Measurements from ENCODE around the gene BAHCC1.

Gene BAHCC1

DNA sequence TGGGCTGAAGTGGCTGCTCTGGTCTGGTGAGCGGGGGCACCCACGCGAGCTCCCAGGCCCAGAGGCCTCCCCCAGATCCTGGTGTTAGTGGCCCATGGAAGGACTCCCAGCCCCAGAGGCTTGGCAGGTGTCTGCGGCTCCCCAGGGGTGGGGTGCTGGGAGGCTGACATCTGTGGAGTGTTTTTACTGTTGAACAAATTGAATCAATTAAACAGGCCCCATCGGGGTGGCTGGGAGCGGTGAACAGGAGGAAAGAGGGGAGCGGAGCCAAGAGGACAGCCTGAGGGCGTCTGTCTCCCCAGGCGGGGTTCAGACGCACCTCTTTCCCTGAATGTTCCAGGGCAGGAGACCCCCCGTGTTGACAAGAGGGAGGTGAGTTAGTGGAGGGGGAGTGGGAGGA is 87.4 kb downstream of the BAHCC1 start:
- no peak for DNase-seq

DNA sequence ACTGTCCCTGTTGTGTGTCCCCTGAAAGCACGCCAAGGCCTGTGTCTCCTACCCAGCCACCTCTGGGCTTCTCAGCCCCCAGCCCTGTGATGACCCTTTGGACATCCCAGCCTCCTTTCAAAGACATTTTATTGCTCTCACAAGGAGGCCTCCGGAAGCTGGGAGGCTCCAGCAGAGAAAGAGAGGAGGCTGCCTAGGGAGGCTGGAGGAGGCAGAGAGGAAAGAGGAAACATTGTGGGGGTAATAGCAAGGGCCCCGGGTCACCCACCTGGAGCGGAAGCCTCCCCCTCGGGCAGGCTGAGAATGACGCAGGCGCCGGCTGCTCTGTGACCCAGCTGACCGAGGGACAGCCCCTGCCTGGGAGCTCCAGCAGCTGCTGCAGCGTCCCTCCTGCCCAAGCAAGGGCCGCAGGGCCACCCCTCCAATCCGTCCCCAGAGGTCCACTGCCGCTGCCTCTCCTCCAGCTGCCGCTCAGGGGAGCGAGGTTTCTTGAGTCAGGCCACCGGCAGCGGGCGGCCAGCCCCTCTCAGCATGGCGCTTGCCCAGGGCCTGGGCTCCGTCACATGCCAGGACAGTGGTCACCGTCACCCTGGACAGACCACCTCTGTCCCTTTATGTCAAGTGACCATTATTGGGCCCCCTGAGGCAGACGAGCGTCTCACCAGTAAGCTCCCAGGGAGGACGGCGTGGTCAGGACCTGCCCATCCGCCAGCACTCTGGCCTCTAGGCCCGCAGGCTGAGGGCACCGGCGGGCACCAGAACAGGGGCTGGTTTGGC is 88.0 kb downstream of the BAHCC1 start:
- no peak for DNase-seq

DNA sequence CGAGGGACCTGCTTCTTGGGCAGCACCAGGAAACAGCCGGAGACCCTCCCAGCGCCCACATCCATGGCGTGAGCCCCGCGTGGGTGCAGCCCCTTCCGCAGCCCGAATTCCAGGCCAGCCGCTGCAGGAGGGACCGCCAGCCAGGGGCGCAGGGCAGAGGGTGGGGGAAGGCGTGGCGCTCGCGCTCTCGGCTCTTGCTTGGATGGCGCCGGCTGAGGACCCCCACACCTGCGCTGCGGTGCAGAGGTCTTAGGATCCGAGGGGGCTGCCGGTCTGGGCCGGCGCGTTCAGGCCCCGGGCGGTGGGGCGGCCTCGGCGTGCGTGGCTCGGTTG is 88.6 kb downstream of the BAHCC1 start:
- no peak for DNase-seq

DNA sequence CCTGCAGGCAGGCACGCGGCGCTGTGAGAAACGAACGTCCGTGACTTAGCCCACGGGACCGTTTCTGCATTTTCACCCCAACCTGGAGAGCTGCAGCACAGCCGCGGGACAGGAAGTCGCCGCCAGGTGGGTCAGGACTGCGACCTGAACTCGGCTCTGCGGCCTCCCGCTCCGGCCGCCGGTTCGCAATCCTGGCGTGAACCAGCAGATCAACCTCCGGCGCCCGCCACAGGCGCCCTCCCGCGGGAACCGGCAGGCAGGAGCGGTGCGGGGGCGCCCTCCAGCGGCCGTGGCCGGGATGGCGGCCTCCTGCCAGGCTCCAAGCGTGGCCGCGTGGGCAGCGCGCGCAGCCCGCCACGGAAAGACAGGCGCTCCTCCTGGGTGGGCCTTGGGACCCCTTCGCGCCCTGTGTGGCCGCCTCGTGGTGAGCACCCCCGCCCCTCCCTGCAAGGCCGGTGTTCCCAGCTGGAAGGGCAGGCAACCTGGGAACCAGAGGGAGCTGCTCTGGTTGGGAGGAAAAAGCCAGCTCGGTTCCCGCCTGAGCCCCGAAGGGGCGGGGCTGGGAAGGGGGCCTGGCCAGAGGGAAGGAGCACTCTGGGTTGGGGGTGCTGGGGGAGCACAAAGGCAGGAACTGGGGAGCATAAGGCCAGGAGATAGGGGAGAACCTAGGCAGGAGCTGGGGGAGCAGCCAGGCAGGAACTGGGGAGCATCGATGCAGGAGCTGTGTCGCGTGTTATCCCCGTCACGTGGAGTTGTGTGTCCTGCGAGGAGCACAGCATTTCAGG is 89.1 kb downstream of the BAHCC1 start:
- DNase-seq, result peak; percentile 68

DNA sequence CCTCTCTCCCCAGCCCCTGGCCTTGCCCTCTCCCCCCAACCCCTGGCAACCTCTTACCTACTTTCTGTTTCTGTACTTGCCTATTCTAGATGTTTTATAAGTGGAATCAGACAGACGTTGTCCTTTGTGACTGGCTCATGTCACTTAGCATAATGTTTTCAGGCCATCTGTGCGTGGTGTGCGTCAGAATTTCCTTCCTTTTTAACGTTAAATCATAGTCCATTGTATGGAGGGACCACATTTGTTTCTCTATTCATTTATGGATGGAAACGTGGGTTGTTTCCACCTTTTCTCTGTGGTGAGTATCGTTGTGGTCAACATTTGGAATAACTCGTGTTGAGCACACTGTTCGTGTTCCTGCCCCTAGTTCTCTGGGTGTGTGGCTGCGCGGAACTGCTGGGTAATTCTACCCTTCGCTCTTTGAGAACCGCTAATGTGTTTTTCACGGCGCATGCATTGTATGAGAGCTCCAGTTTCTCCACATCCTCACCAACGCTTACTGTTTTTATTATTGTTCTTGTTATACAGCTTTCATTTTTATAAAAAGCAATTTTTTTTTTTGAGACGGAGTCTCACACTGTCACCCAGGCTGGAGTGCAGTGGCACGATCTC is 91.0 kb downstream of the BAHCC1 start:
- DNase-seq, result no peak

DNA sequence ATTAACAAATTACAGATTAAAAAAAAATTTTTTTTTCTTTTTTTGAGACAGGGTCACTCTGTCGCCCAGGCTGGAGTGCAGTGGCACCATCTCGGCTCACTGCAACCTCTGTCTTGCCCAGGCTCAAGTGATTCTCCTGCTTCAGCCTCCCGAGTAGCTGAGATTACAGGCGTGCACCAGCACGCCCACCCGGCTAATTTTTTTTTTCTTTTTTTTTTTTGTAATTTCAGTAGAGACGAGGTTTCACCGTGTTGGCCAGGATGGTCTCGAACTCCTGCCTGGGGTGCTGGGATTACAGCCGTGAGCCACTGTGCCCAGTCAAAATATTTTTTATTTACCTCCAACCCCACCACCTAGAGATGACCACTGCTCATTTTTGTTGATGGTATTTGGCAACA is 91.8 kb downstream of the BAHCC1 start:
- no peak for DNase-seq

DNA sequence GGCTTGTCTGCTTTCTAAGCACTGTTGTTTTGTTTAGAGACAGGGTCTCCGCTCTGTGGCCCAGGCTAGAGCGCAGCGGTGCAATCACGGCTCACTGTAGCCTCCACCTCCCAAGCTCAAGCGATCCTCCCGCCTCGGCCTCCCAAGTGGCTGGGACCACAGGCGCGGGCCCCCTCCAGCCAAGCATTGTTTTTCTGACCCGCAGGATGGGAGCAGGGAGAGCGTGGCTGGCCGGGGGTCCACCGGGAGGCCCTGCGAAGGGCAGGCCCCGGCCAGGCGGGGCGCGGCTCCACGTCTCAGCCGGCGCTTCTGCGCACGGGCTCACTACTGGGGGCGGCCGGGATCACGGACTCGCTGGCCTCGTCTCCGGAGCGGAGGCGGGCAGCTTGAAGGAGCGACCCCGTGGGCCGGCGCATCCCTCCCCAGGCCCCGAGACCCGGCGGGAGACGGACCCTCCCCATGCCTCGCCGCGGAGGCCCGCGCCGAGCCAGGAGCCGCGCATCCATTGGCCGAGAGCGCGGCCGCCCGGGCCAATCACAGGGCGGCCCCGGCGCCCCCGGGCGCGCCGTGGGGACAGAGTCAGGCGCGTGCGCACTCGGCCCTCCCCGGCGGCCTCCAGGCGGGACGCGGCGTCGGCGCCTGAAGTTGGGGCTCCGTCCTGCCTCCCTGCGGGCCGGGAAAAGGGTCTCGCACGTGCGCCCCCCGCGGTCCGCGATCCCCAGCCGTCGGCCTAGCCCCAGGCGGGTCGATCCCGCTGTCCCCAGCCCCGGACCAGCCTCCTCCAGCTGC is 92.4 kb downstream of the BAHCC1 start:
- peak; percentile 65 for DNase-seq

DNA sequence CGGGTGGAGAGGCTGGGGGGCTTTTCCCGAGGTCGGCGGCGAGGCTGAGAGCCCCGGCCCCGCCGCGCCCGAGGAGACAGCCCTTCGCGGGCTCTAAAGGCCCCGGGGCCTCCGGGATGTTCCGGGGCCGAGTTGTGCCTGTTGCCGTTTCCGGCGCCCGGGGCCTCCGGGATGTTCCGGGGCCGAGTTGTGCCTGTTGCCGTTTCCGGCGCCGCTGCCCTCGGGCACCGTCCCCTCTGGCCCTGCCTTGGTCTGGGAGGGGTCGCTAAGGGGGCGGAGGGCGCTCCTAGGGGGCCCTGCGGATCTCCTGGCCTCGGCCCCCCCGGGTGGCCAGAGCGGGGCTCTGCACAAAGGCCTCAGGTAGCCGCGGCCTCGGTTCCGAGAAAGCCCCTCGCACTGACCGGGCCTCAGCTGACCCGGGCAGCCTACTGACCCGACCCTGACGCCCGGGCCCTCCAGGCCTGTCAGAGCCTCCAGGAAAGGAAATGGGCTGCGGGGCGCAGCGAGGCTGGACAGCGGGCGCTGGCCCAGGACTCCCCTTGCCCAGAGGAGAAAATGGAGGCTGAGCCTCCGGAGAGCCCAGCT is 93.1 kb downstream of the BAHCC1 start:
- no peak for DNase-seq

DNA sequence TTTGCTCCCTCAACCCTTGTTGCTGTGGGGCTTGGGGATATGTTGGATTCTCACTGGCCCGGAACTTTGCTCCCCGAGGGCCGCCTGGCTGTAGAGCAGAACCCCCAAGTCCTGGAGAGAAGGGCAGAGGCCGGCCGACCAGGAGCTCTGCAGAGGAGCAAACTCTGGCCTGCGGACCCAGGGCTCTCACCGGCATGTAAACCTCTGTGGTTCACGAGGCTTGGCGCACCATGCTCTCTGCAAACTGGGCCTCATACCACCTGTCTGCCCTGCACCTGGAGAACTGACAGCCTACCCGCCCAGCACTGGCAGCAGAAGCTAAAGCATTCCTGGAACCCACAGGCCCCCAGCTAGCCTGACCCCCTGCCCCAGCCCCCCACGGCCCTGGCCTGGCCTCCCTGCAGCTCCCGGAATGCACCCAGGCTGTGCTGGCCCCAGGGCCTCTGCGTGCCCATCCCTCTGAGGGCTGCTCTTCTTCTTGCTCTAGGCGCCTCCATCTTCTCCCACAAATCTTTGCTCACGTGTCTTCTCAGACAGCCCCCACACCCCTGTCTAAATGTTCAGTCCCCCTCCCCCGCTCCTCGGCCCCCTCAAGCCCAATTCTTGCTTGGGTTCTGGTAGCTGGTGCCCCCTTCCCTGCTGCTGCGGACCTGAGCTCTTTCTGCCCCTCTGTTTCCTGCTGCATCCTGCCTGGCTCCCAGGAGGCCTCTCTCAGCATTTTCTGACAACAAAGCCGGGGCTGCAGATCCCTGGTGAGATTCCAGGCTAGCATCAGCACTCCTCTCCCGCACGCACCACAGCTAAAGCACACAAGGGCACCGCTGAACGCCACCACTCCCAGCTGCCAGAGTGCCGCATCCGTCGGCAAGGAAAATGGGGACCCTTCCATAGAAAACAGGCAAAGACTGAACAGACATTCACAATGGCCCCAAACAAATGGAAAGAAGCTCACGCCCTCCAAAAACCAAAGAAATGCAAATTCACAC is 94.0 kb downstream of the BAHCC1 start:
- DNase-seq, result no peak

DNA sequence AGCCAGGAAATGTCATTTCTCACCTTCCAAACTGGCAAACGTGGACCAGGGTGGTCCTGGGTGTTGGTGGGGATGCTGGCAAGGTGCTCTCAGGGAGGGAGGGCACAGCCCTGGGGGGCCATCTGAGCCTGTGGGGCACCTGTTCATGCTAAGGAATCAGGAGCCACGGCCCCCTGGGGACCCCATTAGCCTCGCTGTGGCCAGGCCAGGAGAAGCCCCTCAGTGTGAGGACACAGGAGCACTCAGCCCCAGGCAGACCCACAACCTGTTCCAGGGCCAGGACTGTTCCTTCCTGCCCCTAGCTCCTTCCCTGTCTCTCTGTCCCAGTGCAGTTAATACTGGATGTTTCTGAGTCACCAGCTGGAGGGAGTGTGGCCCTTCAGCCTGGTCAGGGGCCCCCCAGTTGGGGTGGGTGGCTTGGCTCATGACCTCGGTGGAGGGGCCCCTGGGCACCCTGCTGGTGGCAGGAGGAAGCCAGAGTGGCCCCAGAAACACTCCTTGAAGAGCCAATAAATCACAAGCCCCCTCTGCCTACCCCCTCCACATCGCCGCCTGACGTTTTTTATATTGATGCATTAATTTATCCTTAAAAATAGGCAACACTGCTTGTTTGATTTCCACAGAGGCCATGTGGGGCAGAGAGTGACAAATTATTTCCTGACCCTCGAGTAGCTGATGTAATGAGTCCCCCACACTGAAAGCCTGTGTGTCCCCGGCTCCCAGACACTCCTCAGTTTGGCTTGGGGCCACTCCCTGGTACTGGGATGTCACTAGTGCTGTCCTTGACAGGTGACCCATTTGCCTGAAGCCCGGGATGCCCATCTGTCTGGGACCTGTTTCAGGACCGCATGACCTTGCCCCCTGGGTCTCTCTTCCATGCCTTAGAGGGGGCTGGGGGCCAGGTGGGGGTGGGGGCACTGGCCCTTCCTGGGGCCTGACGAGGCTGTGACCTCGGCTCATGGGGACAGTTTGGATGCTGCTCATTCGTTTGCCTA is 95.0 kb downstream of the BAHCC1 start:
- no peak for DNase-seq

DNA sequence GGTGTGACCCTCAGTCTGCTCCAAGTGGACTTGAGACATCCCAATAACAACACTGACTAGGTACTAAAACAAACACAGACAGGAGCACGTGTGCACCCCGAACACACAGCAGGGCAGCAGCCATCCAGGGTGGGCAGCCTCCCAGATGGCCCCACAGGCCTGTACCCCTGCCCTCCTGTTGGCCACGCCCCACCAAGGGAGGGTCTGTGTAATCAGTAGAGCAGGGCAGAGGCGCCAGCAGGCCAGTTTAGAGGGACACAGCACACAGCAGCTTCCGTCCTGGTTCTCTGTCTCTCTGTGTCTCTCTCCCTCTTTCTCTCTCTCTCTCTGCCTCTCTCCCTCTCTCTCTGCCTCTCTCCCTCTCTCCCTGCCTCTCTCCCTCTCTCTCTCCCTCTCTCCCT is 95.9 kb downstream of the BAHCC1 start:
- DNase-seq, result no peak

DNA sequence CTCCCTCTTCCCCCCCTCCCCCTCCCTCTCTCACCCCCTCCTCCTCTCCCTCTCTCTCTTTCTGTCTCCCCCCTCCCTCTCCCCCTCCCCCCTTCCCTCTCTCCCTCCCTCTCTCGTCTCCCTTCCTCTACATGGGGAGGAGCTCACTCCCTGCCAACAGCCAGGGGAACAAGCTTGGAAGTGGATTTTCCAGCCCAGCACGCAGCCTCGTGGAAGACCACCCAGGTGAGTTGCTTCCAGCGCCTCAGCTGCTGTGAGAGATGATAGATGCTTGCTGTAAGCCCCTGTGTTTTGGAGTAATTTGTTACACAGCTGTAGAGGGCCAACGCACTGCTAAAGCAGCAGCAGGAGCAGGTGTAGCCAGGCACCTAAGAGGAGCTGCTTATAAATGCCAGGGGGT is 96.5 kb downstream of the BAHCC1 start:
- DNase-seq, result no peak

DNA sequence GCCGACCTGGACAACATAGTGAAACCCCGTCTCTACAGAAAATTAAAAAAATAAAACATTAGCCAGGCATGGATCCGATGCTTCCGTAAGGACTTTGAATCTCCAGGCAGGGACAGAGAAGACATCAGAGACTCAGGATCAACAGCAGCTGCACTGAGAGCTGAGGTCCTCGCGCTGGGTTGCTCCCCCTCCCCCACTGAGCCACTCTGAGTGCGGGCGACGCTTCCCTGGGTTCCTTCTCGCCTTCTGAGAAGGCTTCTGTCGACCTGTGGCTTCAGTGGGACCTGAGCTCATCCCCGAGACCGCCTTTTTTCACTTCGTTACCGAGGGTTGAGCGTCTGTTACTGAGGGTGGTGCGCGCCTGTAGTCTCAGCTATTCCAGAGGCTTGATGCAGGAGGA is 96.9 kb downstream of the BAHCC1 start:
- DNase-seq, result no peak

DNA sequence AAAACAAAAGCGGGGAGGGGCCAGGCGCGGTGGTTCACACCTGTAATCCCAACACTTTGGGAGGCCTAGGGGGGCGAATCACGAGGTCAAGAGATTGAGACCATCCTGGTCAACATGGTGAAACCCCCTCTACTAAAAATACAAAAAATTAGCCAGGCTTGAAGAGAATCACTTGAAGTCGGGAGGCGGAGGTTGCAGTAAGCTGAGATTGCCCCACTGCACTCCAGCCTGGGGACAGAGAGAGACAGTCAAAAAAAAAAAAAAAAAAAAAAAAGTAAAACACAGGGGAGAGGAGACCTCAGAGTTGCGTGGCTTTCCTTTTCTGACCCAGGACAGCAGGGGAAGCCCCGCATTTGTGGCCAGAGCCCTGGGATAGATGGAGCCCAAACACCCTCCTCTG is 97.4 kb downstream of the BAHCC1 start:
- DNase-seq, result no peak

DNA sequence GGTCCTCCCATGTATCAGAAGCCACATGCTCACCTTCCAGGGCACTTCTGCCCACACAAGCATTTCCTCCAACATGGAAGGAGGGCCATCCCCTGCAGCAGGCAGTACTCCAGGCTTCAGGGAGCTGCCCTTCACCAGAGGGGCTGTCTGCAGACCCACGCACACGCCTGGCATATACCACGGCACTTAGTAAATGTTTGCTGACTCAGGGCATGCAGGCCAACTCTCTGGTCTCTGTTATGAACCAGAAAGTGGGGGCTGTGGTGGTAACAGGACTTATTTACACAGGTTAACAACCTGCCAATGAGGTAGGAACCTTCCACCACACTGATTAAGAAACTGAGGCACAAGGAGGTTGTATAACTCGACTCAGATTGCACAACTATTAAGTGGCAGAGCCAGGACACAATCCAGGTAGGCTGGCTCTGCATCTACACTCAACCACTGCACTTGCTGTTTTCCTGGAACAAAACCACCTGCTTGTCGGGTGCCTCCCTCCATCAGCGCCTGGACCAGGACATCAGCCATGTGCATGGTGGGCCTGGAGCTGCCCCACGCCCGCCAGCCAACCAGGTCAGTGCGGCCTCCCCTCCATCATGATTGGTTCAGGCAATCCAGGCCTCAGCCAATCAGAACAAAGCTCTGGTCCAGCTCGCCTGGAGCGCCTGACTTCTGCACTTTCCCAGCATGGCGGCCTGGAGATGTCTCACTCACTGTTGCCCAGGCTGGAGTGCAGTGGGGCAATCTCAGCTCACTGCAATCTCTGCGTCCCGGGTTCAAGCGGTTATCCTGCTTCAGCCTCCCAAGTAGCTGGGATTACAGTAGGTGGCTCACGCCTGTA is 98.2 kb downstream of the BAHCC1 start:
- DNase-seq, result no peak

DNA sequence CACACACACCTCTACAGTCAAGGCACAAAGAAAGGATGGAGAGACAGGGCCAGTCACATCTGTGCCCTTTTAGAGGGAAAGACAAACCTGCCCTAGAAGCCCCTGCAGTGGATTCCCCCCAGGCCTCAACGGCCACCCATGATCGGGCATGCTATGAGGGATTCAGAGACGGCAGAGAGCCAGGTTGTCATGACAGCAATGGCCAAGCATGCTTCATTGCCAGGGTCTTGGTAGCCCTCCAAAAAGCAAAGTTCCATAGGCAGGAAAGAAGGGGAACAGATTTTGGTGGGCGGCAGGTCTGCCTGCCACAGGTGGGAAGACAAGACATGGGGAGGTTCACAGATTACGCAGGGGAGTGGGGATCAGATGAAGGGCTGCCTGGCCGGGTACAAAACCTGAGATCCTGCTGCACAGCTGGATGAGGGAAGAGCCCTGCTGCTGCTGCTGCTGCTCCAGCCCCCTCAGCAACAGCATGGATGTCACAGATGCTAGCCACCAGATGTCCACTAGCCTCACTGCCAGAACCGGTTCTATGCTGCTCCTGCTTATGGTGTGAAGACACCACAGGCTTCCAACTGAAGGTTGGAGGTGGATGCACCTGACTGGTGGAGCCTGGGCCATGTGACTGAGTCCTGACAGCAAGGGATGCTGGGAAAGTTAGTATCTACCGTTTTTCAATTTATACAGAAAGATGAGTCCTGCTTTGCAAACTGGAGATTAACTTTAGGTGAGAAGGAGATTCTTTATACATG is 99.5 kb downstream of the BAHCC1 start:
- DNase-seq, result no peak

DNA sequence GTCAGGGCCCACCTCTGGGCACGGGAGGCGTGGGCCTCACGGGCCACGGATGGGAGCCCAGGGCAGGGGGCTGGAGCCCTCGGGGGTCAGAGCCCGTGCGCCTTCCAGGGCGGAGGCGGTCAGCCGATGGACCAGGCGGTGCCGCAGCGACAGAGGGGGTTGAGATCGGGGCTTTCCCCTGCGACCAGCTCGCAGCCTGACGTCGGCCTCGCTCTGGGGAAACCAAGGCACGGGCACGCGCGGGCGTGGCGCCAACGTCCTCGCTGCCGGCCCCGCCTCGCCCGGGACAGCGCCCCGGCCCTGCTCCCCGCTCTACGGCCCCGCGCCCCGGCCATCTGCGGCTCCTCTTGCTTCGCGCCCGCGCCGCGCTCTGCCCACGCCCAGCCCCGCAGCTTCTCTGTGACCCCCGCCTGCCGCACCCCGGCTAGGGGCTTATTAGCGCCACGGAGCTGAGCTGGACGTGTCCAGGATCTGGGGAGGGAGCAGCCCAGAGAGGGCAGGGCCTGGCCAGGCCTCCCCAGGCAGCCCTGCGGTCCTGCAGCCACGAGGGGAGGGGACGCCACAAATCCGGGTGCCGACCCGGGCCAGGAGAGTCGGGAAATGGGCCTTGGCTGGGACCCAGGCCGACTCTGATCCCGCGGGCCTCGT is 103.8 kb downstream of the BAHCC1 start:
- no peak for DNase-seq

DNA sequence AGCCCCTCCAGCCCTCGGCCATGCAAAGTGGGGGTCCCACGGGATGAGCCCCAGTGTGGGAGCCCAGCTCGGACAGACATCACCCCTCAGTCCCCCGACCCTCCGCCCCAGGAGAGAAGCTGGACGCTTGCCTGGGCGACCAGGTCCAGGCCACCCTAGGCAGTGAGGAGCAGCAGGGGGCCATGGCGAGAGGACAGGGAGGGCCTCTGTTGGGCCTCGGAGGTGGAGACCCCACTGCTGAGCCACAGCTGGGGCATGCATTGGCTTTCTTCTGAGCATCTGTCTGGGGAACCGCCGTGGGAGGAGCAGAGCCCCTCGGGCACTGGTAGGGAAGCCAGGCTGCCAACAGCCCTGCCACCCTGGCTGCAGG is 104.3 kb downstream of the BAHCC1 start:
- no peak for DNase-seq
